Natural killer cell treated with Interleukin-12 subunit alpha and Interleukin-12 subunit beta and Interleukin-15 and Interleukin-18, amount 100 ng/mL, for 72 hours (primary cell): ENCODE data around the gene HOXD4. TPM values are rescaled to one million over a fixed set of nuclear protein-coding genes. Genes with fewer than 3 reads are reported as not detected.

Source experiments
- ATAC-seq, 2 donors: fragments of 150-1000 bp; cut with Tn5 transposase in 1 of 2; sonication (Bioruptor Pico), chemical (Tn5 transposase) in 1 of 2; 2 replicates each; pipeline ENCODE4 v1.10.0; 2021
- DNase-seq: peaks from one replicate; pipeline ENCODE4 v3.0.0; 2022; ENCODE audit warnings: low spot score
- H3K27ac Mint-ChIP-seq, 2 donors: 1 replicate in 1 of 2; 2 replicates in 1 of 2; pipeline ENCODE4 v1.8.0; 2022; ENCODE audit warnings: mixed read lengths in 2 of 2, mild to moderate bottlenecking in 1 of 2, moderate library complexity in 1 of 2
- H3K27me3 Mint-ChIP-seq, 2 donors: 1 replicate in 1 of 2; 2 replicates in 1 of 2; pipeline ENCODE4 v1.8.0; 2022; ENCODE audit warnings: mixed read lengths in 2 of 2
- H3K36me3 Mint-ChIP-seq: one replicate; pipeline ENCODE4 v1.8.0; 2022; ENCODE audit warnings: mixed read lengths
- H3K4me1 Mint-ChIP-seq, 2 donors: 1 replicate in 1 of 2; 2 replicates in 1 of 2; pipeline ENCODE4 v1.8.0; 2022; ENCODE audit warnings: low read depth in 2 of 2, mixed read lengths in 2 of 2, mild to moderate bottlenecking in 1 of 2
- H3K4me3 Mint-ChIP-seq: one replicate; pipeline ENCODE4 v1.8.0; 2022; ENCODE audit warnings: mixed read lengths
- H3K9me3 Mint-ChIP-seq: 2 replicates; pipeline ENCODE4 v1.8.0; 2022; ENCODE audit warnings: mixed read lengths
- total RNA-seq, 2 donors: library from RNA; stranded (reverse); gene quantifications; one replicate each; pipeline ENCODE4 v1.2.3, GENCODE V29; 2022

HOXD4 gene
- total RNA-seq, 2 donors from 2014 or later, result not detected

- Mint-ChIP-seq H3K9me3 (no peaks in the 10 kb centered on the region), H3K27ac (no peak overlapping the region), H3K4me1 (peaks cover 0 to 2% of the 10 kb centered on the region in 2 donors), H3K27me3 (peaks cover 43 to 67% of the 10 kb centered on the region in 2 donors), H3K36me3 (no peaks in the 10 kb centered on the region), H3K4me3 (no peak overlapping the region)
- DNase-seq, result no peak
- ATAC-seq, result no peak
Measured at GRCh38 chr2:176158186-176158591, 6.8 kb downstream of the HOXD4 start.

DNA sequence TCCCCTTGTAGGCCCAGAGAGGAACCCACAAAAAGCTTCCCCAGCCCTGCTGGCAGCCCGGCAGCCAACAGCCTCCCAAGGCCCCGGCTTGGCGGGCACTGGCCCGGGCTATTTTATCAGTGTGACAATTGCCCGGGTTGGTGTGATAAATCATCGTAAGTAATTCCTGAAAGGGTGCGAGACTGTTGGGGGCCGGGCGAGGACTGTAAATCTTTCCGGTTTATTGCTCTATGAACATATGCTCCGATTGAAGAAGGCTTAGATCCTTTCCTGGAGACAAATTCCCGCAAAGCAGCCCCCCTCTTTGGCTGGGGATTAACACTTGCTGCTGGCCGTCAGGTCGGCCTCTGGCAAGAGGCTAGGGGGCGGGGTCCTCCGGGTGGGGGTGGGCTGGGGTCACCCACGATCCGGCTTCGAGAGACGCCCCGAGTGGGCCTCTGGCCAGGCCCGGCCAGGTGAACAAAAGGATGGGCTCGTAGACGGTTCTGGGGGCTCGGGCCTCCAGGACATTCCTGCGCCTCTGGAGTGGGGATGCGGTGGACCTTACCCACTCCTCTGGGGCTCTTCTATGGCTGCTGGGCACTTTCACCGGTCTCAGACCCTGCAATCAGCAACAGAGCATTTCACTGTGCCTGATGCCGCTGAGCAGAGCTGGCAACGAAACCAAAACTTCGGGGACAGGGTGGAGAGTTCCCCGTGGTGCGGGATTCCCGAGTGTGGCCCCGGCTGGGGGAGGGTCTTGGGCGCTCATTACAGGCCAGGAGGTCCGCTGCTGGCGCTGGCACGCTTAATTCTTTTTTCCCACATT is 7.7 kb downstream of the HOXD4 start:
- Mint-ChIP-seq H3K9me3 (peaks cover under 1% of the 10 kb centered on the region), H3K27ac (no peak overlapping the region), H3K36me3 (peaks cover 4% of the 10 kb centered on the region), H3K4me3 (no peak overlapping the region), H3K4me1 (peaks cover 3 to 7% of the 10 kb centered on the region in 2 donors), H3K27me3 (peaks cover 52 to 70% of the 10 kb centered on the region in 2 donors)
- ATAC-seq (no peak), DNase-seq (no peak)

DNA sequence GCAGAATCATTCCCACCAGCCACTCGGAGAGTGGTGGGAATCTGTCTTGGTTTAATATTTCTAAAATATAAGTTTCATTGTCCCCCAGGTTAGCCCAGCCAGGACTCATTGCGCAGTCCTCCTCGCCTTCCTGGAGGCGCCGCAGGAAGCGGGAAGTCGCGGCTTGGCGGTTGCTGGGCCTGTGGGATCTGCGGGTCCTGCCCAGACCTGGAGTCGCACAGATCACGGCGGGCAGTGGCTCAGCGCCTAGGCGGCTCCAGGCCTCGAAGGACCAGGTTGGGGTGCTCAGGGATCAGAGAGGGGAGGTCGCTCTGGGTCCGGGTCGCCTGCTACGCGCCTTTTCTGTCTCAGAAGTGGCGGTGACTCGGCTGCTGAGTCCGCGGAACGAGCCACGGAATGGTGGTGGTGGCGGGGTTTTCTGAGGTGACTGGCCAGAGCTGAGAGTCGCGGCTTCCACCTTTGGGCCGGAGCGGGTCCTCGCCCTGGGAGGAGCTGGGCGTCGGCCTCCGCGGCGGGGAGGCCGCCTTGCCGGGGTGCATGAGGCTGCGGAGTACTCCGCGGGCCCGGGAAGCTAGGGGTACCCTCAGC is 8.4 kb downstream of the HOXD4 start:
- DNase-seq, result no peak
- ATAC-seq, result no peak
- peaks cover 50 to 68% of the 10 kb centered on the region in 2 donors for H3K27me3 Mint-ChIP-seq
- peaks cover 8% of the 10 kb centered on the region for H3K36me3 Mint-ChIP-seq
- H3K27ac Mint-ChIP-seq, result no peak overlapping the region
- H3K4me3 Mint-ChIP-seq, result no peak overlapping the region
- H3K4me1 Mint-ChIP-seq, result peaks cover 6 to 9% of the 10 kb centered on the region in 2 donors
- H3K9me3 Mint-ChIP-seq, result peaks cover 3% of the 10 kb centered on the region

GRCh38 chr2:176160251-176160985 is 9.1 kb downstream of the HOXD4 start:
- DNase-seq (no peak), ATAC-seq (no peak)

DNA sequence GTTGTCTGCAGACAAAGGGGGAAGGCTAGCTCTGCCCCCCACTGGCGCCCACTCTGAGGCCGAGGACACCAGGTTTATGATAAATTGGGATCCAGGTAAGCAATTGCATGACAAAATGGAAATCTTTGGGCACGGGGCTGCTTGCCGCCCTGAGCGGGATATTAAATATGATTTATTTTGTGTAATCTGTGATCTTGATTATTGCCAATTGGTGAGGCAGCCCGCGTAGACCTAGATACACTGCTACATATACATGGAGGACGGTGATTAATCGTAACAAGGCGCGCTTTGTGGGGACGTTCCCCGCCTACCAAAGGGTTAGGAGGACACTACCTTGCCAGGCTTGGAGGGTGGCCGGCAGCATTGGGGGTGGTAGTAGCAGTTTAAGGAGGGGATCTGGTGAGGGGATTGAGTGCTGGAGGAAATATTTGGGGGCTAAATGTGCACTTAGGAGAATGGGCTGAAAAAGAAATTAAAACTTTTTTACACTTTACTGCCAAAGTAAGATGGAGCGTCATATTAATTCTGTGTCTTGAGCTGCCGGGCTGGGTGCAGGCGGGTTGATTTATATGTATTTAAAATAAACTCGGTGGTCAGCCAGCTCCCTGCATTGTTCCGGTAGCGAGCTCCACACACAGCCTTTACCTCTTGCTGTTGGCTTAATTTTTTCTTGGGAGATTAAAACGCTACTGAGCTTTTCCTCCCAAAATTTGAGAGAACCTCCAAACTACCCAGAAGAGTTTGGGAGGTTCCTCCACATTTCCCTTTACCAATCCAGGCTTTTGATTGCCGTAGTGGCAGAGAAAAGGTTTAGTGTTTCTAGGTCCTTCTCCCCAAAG is 9.9 kb downstream of the HOXD4 start:
- DNase-seq, result no peak
- H3K4me3 Mint-ChIP-seq, result no peak overlapping the region
- H3K27ac Mint-ChIP-seq, result no peak overlapping the region
- H3K27me3 Mint-ChIP-seq, result peaks cover 51 to 64% of the 10 kb centered on the region in 2 donors
- peaks cover 8% of the 10 kb centered on the region for H3K36me3 Mint-ChIP-seq
- peaks cover 3% of the 10 kb centered on the region for H3K9me3 Mint-ChIP-seq
- H3K4me1 Mint-ChIP-seq, result peaks cover 6 to 9% of the 10 kb centered on the region in 2 donors
- ATAC-seq, result no peak

More at GRCh38 chr2:176160251-176160985, 9.1 kb downstream of the HOXD4 start:
- Mint-ChIP-seq H3K4me1 (peaks cover 6 to 9% of the 10 kb centered on the region in 2 donors), H3K9me3 (peaks cover 3% of the 10 kb centered on the region), H3K27me3 (peaks cover 46 to 64% of the 10 kb centered on the region in 2 donors), H3K36me3 (peaks cover 8% of the 10 kb centered on the region), H3K4me3 (no peak overlapping the region), H3K27ac (no peak overlapping the region)

DNA sequence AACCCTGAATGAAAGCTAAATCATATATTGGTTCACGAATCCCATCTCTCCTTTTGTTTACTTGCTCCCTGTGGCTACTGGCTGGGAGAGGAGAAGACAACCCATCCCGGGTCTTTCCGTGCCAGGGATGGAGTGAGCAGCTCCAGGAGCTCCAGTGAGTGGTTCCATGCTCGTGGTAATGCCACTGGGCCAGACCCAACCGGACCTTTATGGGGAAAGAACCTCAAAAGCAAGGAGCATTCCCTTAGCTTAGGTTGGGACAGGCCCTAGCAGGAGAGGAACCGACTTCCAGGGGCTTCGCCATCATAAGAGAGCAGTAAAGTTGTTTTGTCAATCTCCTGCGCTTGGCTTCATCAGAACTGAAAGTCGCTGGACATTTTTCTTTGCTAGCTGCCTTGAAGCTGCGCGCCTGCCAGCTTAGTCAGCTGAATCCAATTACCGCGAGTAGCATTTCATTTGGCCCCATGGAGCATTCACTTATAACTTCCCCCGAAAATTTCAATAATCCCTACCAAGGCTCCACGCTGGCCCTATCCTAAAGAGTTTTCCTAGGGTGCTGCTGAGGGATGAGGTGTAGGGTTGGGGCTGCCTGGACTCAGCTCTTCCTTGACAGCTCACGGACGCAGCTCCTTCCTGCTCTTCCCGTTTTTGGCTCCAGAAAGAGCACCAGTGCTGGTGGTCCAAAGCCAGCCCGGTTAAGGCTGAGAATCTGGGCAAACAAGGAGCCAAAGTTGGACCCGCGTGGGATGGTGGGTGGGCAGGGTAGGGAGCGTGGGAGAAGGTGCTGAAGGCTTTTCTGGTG is 10.7 kb downstream of the HOXD4 start:
- ATAC-seq (no peak), DNase-seq (no peak)
- H3K9me3 Mint-ChIP-seq, result peaks cover 3% of the 10 kb centered on the region
- peaks cover 54 to 66% of the 10 kb centered on the region in 2 donors for H3K27me3 Mint-ChIP-seq
- H3K36me3 Mint-ChIP-seq, result peaks cover 8% of the 10 kb centered on the region
- H3K4me3 Mint-ChIP-seq, result no peak overlapping the region
- peaks cover 6 to 9% of the 10 kb centered on the region in 2 donors for H3K4me1 Mint-ChIP-seq
- H3K27ac Mint-ChIP-seq, result no peak overlapping the region

GRCh38 chr2:176162911-176163671 is 11.7 kb downstream of the HOXD4 start:
- Mint-ChIP-seq H3K4me3 (no peak overlapping the region), H3K9me3 (peaks cover 3% of the 10 kb centered on the region), H3K27me3 (peaks cover 52 to 65% of the 10 kb centered on the region in 2 donors), H3K27ac (no peak overlapping the region), H3K36me3 (peaks cover 8% of the 10 kb centered on the region), H3K4me1 (peaks cover 6 to 9% of the 10 kb centered on the region in 2 donors)
- DNase-seq (no peak), ATAC-seq (no peak)

- Mint-ChIP-seq H3K9me3 (peaks cover 3% of the 10 kb centered on the region), H3K36me3 (peaks cover 8% of the 10 kb centered on the region), H3K4me3 (no peak overlapping the region), H3K27ac (no peak overlapping the region), H3K27me3 (peaks cover 48 to 59% of the 10 kb centered on the region in 2 donors), H3K4me1 (peaks cover 6% of the 10 kb centered on the region in 2 donors)
- ATAC-seq, result no peak
- DNase-seq, result no peak
Measured at GRCh38 chr2:176163672-176164056, 12.3 kb downstream of the HOXD4 start.

DNA sequence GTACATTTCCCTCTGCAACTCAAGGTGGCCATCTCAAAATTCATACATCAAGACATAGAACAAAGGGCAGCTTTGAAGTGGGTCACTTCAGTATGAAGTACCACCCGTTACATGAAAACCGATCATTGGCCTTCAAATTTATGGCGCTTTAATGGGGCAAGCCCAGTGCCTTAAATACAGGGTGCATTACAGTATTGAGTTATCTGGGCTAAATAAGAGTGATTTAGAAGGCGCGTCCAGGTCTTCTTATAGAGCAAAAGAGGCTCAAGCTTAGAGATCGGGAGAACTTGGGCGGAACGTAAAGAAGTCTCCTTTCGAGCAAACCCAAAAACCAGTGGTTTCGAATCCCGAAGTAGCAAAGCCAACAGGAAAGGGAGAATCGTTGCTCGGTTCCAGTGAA is 12.9 kb downstream of the HOXD4 start:
- H3K4me3 Mint-ChIP-seq, result no peak overlapping the region
- peaks cover 6% of the 10 kb centered on the region in 2 donors for H3K4me1 Mint-ChIP-seq
- no peak overlapping the region for H3K27ac Mint-ChIP-seq

GRCh38 chr2:176164611-176165369 is 13.4 kb downstream of the HOXD4 start:
- Mint-ChIP-seq H3K4me3 (no peak overlapping the region), H3K9me3 (peaks cover 3% of the 10 kb centered on the region), H3K27me3 (peaks cover 51 to 62% of the 10 kb centered on the region in 2 donors), H3K4me1 (peaks cover 6% of the 10 kb centered on the region in 2 donors), H3K36me3 (peaks cover 8% of the 10 kb centered on the region), H3K27ac (no peak overlapping the region)
- DNase-seq (no peak), ATAC-seq (no peak)

More for the DNA sequence above, 12.9 kb downstream of the HOXD4 start:
- Mint-ChIP-seq H3K36me3 (peaks cover 8% of the 10 kb centered on the region), H3K27me3 (peaks cover 48 to 59% of the 10 kb centered on the region in 2 donors), H3K9me3 (peaks cover 3% of the 10 kb centered on the region)
- DNase-seq, result no peak
- ATAC-seq, result no peak

- Mint-ChIP-seq H3K27ac (no peak overlapping the region), H3K36me3 (peaks cover 8% of the 10 kb centered on the region), H3K27me3 (peaks cover 53 to 69% of the 10 kb centered on the region in 2 donors), H3K4me1 (peaks cover 6% of the 10 kb centered on the region in 2 donors), H3K4me3 (no peak overlapping the region), H3K9me3 (peaks cover 3% of the 10 kb centered on the region)
- ATAC-seq (no peak), DNase-seq (no peak)
Measured at GRCh38 chr2:176165370-176166050, 14.2 kb downstream of the HOXD4 start.
